Suppressor macrophage treated with lipopolysaccharide for 4 hours (primary cell): ENCODE results near the gene MAGED1.
"Not testable (repeated sequence)": the region's sequence is repeated elsewhere in the genome, so short reads cannot be mapped to it uniquely, and the experiment has no call there.

Source experiments
- DNase-seq: peaks from one replicate; pipeline ENCODE4 v3.0.0-alpha.2; 2020

The MAGED1 gene

GRCh38 chrX:51899741-51900140 is 6.3 kb downstream of the MAGED1 start:
- DNase-seq: no peak

DNA sequence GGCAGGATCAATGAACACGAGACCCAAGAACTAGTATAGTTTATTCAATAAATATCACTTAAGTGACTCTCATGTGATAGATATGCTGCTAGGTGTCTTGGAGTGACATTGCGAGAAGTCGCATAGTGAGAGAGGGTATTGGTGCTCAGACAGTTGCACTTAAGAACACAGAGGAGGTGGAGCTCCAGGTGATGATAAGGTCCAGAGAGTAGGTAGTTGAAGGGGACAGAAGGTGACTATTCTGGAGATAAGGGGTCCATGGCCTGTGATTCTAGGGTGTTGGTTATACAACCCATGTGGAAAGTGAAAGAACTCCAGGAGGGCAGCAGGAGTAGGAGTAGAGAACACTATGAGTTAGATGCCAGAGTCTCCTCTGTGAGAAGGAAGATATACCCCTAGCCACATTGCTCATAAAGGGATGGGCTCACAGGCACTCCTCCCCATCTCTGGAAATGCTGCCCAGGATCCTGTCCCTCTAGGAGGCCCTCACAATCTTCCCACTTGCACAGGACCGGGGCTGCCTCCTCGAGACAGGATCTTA is 9.2 kb downstream of the MAGED1 start:
- DNase-seq: no peak

DNA sequence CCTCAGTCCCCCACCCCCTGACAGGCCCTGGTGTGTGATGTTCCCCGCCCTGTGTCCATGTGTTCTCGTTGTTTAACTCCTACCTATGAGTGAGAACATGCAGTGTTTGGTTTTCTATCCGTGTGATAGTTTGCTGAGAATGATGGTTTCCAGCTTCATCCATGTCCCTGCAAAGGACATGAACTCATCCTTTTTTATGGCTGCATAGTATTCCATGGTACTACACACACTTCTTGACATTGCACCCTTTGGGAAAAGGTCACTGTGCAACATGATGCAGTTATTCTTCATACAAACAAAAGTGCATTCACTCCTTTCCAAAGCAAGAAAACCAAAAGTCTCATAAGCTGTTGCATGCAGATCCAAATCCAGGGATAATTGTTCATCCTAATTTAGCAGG is 11.7 kb downstream of the MAGED1 start:
- DNase-seq: not testable (repeated sequence)

- no peak for DNase-seq
Observed at GRCh38 chrX:51905711-51906110, 12.3 kb downstream of the MAGED1 start.

DNA sequence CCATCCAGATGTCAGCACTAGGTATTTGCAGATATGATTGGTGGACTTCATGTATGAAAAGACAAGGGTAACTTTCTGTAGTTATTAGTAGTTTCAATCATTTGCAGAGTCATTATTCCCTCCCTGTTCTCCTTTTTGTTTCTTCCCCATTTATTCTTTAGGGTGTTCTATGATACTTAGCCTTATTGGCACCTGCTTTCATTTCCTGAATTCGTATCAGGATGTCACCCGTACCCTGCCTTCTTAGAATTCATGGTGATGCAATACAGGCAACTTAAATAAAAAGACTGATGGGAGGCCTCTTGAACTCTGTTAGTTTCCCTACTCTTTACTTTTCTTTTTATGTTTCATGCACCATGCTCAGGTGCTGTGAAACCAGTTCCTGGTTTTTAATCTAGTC is 24.2 kb downstream of the MAGED1 start:
- no peak for DNase-seq

- no peak for DNase-seq
Observed at GRCh38 chrX:51922561-51922960, 29.1 kb downstream of the MAGED1 start.

- no peak for DNase-seq
Observed at GRCh38 chrX:51931566-51932150, 38.2 kb downstream of the MAGED1 start.
